Peyer's patch (tissue), 4 donors: Measurements from ENCODE around the gene RNF213. TPM values are rescaled to one million over a fixed set of nuclear protein-coding genes. Genes with fewer than 3 reads are reported as not detected.

Source experiments
- DNase-seq, 3 donors: peaks; one replicate each; pipeline ENCODE4 v3.0.0-alpha.2; 2017 to 2019
- H3K27ac ChIP-seq, 4 donors: fragments of 200-600 bp; sonication (generic); one replicate each; pipeline ENCODE4 v1.5.1; 2016 to 2019
- H3K27me3 ChIP-seq, 2 donors: fragments of 200-600 bp; sonication (generic); one replicate each; pipeline ENCODE4 v1.5.1; 2019
- H3K36me3 ChIP-seq, 3 donors: fragments of 200-600 bp; sonication (generic); one replicate each; pipeline ENCODE4 v1.5.1; 2016 to 2019
- H3K4me1 ChIP-seq, 4 donors: fragments of 200-600 bp; sonication (generic); one replicate each; pipeline ENCODE4 v1.5.1; 2016 to 2019
- H3K4me3 ChIP-seq, 4 donors: fragments of 200-600 bp; sonication (generic); 1 replicate in 3 of 4; 2 replicates in 1 of 4; pipeline ENCODE4 v1.5.1; 2016 to 2019; ENCODE audit warnings: mild to moderate bottlenecking in 1 of 4
- H3K9me3 ChIP-seq, 4 donors: fragments of 200-600 bp; sonication (generic); one replicate each; pipeline ENCODE4 v1.5.1; 2016 to 2019; ENCODE audit warnings: mild to moderate bottlenecking in 1 of 4
- CTCF ChIP-seq, 6 experiments: fragments of 450-650 bp in 4 of 6; fragments of 200-600 bp in 2 of 6; sonication (generic) in 1 of 6; IDR thresholded peaks; one replicate each; pipeline ENCODE4 v1.5.1; 2017 to 2019; ENCODE audit warnings: antibody characterized with exemption in 6 of 6, mild to moderate bottlenecking in 3 of 6, moderate library complexity in 1 of 6
- POLR2A ChIP-seq, 2 donors: fragments of 450-650 bp; IDR thresholded peaks; one replicate each; pipeline ENCODE4 v1.5.1; 2017; ENCODE audit warnings: antibody characterized with exemption in 2 of 2, mild to moderate bottlenecking in 2 of 2, moderate library complexity in 2 of 2
- total RNA-seq, 4 donors: library from RNA; depleted of rRNA; stranded (reverse); fragments of >200 nt; gene quantifications; one replicate each; pipeline ENCODE4 v1.1.0, GENCODE V29; 2016

RNF213 gene
- total RNA-seq, 4 donors from 2014 or later, result 187 to 404 (median 293) TPM

- Histone ChIP-seq H3K4me1 (no peaks in the 10 kb centered on the region), H3K27ac (no peak overlapping the region), H3K36me3 (peaks cover 0 to 98% (median 5%) of the 10 kb centered on the region in 3 donors), H3K4me3 (no peak overlapping the region), H3K9me3 (peaks cover 0 to 8% (median 2%) of the 10 kb centered on the region in 4 donors), H3K27me3 (no peaks in the 10 kb centered on the region)
- no peak for DNase-seq
- TF ChIP-seq POLR2A (IDR thresholded peaks at IDR 0.05) (no peak), CTCF (IDR thresholded peaks at IDR 0.05) (no peak)
Observed at GRCh38 chr17:80303824-80304223, 43.2 kb downstream of the RNF213 start.

- H3K27ac ChIP-seq, result no peak overlapping the region
- H3K27me3 ChIP-seq, result no peaks in the 10 kb centered on the region
- peaks cover 0 to 99% (median 0%) of the 10 kb centered on the region in 3 donors for H3K36me3 ChIP-seq
- DNase-seq, result peak in 2 of 3 donors; percentile 16 to 25
- no peak overlapping the region for H3K4me3 ChIP-seq
- H3K9me3 ChIP-seq, result peaks cover 0 to 8% (median 2%) of the 10 kb centered on the region in 4 donors
- H3K4me1 ChIP-seq, result no peaks in the 10 kb centered on the region
- TF ChIP-seq POLR2A (IDR thresholded peaks at IDR 0.05), result no peak
- TF ChIP-seq CTCF (IDR thresholded peaks at IDR 0.05), result no peak
Observed at GRCh38 chr17:80307994-80308691, 47.5 kb downstream of the RNF213 start.

- Histone ChIP-seq H3K36me3 (peaks cover 0 to 96% (median 0%) of the 10 kb centered on the region in 3 donors), H3K9me3 (peaks cover 0 to under 1% (median 0%) of the 10 kb centered on the region in 4 donors), H3K27me3 (no peaks in the 10 kb centered on the region), H3K4me1 (no peaks in the 10 kb centered on the region), H3K27ac (no peak overlapping the region), H3K4me3 (no peak overlapping the region)
- peak in 2 of 3 donors; percentile 27 to 35 for DNase-seq
- no peak for TF ChIP-seq CTCF (IDR thresholded peaks at IDR 0.05)
- no peak for TF ChIP-seq POLR2A (IDR thresholded peaks at IDR 0.05)
Observed at GRCh38 chr17:80308692-80309517, 48.3 kb downstream of the RNF213 start.

GRCh38 chr17:80311216-80311827, 50.7 kb downstream of the RNF213 start:
- H3K27me3 ChIP-seq, result no peaks in the 10 kb centered on the region
- no peak for TF ChIP-seq CTCF (IDR thresholded peaks at IDR 0.05)
- TF ChIP-seq POLR2A (IDR thresholded peaks at IDR 0.05), result no peak
- no peak overlapping the region for H3K4me3 ChIP-seq
- peaks cover 0 to 76% (median 0%) of the 10 kb centered on the region in 3 donors for H3K36me3 ChIP-seq
- no peaks in the 10 kb centered on the region for H3K4me1 ChIP-seq
- no peak overlapping the region for H3K27ac ChIP-seq
- DNase-seq, result peak in 2 of 3 donors; percentile 27 to 38
- H3K9me3 ChIP-seq, result no peaks in the 10 kb centered on the region

- no peak for TF ChIP-seq POLR2A (IDR thresholded peaks at IDR 0.05)
- no peak for TF ChIP-seq CTCF (IDR thresholded peaks at IDR 0.05)
- no peaks in the 10 kb centered on the region for H3K4me1 ChIP-seq
- no peak overlapping the region for H3K27ac ChIP-seq
- H3K36me3 ChIP-seq, result peaks cover 0 to 76% (median 0%) of the 10 kb centered on the region in 3 donors
- DNase-seq, result peak in 2 of 3 donors; percentile 6 to 30
- H3K4me3 ChIP-seq, result no peak overlapping the region
- H3K9me3 ChIP-seq, result no peaks in the 10 kb centered on the region
- H3K27me3 ChIP-seq, result no peaks in the 10 kb centered on the region
Observed at GRCh38 chr17:80312621-80313135, 52.0 kb downstream of the RNF213 start.
